ENCODE results near the gene TIMM10.

TIMM10 gene

GRCh38 chr11:57482782-57483561 is 47.6 kb downstream of the TIMM10 start:
- DNase-seq (ENCODE audit: low spot score), result no peak

- DNase-seq (ENCODE audit: low spot score), result no peak
Measured at GRCh38 chr11:57481915-57482781, 48.4 kb downstream of the TIMM10 start.

- DNase-seq (ENCODE audit: low spot score), result no peak
Measured at GRCh38 chr11:57481315-57481714, 49.2 kb downstream of the TIMM10 start.

DNA sequence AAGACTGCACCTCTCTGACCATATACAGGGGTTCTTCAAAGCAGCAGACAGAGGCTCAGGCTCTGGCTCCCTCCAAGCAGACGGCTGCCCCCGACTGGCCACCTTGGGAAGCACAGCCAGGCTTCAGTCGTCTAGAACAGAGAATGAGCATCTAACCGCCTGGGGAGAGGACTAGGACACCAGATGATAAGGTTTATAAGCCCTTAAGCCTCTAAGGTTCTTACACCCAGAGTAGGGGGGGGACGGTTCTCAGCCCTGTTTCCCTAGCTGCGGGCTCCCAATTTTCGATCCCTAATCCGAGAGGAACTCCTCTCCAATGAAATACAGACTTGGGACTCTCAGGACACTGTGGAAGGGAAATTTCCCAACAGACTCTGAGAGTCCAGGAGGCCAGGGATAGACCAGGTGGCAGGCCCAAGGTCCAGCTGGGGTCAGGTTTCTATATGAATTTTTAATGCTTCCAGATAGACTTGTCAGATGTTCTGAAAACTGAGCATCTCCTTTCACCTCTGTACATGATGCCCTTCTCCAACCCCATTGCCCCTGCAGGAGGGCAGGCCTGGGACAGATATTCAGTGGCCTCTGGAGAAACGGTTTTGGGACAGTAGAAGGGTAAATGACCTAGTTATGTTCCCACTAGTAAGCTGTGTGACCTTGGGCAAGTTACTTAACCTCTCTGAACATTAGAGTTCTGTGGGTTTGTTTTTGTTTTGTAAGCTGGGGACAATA is 50.0 kb downstream of the TIMM10 start:
- DNase-seq (ENCODE audit: low spot score), result peak; percentile 69

GRCh38 chr11:57479911-57480310 is 50.6 kb downstream of the TIMM10 start:
- DNase-seq (ENCODE audit: low spot score), result no peak

DNA sequence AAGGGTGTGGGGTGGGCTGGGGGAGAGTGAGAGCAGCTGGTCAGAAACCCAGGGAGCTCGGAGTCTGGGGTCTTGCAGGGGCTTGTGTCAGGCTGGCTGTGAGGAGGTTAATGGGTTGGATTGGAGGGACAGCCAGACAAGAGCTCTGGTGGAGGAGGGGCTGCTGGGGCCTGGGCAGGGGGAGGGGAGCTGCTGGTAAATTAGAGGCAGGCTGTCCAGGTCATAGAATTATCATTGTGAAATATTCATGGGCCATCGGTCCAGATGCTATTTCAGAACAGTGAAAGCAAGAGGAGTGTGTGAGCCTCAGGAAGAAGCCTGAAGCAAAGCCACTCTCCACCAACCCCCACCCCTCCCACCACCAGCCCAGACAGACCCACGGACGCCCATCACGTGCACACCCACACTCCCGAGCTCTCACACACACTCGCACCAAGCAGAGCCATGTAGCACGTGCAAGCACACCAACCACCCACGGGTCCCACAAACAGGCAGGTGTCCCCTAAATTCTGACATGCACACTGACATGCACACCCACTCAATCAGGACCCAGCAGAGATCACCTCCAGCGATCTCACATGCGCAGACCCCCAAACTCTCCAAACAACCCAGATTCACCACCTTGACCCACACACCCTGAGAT is 51.4 kb downstream of the TIMM10 start:
- no peak for DNase-seq (ENCODE audit: low spot score)

Data from Ammon's horn (tissue), 1 donor.